ENCODE measurements around the gene PRR5. TPM values are rescaled to one million over a fixed set of nuclear protein-coding genes. Genes with fewer than 3 reads are reported as not detected.

The PRR5 gene
- total RNA-seq, 1 donor from 2014 or later: 9.6 TPM

DNA sequence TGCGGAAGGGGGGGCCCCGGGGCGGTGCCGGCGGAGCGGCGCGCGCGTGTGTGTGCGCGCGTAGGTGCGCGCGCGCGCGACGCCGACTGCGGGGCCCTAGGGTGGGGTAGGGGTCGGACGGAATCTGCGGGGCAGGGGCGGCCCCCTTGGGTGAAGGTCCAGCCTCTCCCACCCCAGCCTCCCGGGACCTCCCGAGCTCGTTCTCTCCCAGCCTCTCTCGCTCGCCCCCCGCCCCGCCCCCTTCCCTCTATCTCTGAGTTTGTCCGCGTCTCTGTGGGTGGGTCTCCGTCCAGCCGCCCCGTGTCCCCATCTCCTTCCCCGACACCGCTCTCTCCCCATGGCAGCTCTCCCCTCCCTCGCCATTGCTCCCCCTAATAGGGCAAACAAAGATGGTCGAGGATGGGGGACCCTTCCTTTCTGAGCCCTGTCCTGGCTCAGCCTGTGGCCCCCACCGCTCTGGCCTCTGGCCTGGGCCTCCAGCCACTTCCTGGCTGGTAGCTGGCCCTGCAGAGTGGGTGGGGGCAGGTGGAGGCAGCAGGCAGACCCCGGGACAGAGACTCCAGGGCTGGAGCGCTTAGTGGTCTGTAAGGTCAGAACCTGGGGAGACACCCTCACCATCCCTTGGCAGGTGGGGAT, 33.0 kb upstream of the PRR5 start:
- Histone ChIP-seq H3K4me3 (peak overlapping the region; percentile 51), H3K9me3 (no peaks in the 10 kb centered on the region), H3K4me1 (peaks cover 32% of the 10 kb centered on the region), H3K27ac (no peak overlapping the region), H3K27me3 (ENCODE audit: low read depth) (peaks cover 26% of the 10 kb centered on the region), H3K36me3 (no peaks in the 10 kb centered on the region)
- intact Hi-C loops (cut with DNase I): no loop called here
- no peak for DNase-seq
- TF ChIP-seq, protein P1, sequence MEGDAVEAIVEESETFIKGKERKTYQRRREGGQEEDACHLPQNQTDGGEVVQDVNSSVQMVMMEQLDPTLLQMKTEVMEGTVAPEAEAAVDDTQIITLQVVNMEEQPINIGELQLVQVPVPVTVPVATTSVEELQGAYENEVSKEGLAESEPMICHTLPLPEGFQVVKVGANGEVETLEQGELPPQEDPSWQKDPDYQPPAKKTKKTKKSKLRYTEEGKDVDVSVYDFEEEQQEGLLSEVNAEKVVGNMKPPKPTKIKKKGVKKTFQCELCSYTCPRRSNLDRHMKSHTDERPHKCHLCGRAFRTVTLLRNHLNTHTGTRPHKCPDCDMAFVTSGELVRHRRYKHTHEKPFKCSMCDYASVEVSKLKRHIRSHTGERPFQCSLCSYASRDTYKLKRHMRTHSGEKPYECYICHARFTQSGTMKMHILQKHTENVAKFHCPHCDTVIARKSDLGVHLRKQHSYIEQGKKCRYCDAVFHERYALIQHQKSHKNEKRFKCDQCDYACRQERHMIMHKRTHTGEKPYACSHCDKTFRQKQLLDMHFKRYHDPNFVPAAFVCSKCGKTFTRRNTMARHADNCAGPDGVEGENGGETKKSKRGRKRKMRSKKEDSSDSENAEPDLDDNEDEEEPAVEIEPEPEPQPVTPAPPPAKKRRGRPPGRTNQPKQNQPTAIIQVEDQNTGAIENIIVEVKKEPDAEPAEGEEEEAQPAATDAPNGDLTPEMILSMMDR (IDR thresholded peaks at IDR 0.05): no peak
- ATAC-seq: no peak

DNA sequence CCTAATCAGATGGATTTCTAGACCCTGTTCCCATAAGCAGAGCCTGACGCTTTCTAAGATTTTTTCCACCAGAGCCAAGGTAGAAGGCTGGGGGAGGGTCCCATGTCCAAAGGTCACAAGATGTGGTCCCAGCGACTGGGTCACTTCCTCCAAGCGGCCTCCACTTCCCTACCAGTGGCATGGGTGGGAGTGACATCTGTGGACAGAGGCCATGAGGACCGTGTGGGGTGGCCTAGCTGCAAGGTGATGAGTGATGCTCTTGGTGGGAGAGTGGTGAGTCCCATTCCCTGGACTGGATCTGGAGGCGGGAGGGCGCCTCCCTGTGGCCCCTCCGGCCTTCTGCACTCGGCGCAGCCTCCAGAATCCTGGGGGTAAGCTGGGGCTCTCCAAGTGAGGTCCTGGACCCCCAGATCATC, 32.4 kb upstream of the PRR5 start:
- H3K9me3 ChIP-seq: no peaks in the 10 kb centered on the region
- H3K27ac ChIP-seq: no peak overlapping the region
- ATAC-seq (no peak), DNase-seq (no peak)
- intact Hi-C loops (cut with DNase I): no loop called here
- H3K4me3 ChIP-seq: peak overlapping the region; percentile 51
- peaks cover 26% of the 10 kb centered on the region for H3K4me1 ChIP-seq
- peaks cover 26% of the 10 kb centered on the region for H3K27me3 ChIP-seq (ENCODE audit: low read depth)
- TF ChIP-seq, protein P1 (IDR thresholded peaks at IDR 0.05): no peak
- no peaks in the 10 kb centered on the region for H3K36me3 ChIP-seq

DNA sequence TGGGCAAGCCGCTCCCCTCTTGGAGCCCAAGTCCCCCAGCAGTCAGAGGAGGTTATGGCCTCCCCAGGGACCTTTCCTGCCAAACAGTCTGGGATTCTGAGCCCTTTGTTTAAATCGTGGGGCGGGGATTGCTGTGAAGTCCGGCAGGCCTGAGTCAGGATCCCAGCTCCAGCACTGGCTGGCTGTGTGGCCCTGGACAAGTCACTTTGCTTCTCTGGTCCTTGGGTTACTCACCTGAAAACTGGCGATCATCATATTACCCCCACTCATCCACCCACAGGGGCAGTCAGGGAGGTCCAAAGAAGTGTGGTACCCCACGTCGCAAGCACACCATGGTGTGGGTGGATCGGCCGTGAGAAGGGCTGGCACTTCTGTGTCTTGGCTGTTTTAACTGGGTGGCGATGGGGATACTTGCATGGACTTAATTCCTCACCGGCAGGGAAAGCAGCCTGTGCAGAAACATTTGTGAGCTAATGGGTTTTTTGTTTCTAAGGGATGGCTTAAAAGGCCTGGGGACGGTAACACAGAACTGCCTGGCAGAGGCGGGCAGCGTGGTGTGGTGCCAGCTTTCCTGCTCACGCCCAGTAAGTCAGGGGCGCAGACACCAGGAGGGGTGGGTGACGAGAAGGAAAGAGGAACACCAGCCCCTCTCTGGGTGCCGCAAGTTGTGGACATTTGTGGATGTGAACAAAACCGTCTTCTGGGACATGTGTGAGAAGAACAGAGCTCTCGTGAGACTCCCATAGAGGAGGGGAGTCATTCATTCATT, 31.6 kb upstream of the PRR5 start:
- H3K4me1 ChIP-seq: peaks cover 18% of the 10 kb centered on the region
- H3K27ac ChIP-seq: no peak overlapping the region

DNA sequence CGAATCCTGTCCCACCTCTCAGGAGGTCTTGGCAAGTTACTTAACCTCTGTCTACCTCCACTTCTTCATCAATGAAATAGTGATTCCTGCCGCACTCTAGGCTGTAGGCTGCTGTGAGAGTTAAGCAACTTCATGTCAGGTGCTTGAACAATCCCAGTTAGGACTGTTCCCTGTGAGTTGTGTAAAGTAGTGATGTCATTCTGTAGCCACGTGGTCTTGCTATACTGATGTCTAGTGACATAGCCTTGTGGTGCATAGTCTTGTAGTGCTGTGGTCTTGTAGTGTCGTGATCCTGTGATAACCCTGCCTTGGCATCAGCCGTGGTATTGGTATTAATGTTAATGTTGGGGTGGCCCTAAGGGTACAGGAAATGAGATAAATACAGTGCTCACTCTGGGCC, 30.3 kb upstream of the PRR5 start:
- Histone ChIP-seq H3K27ac (no peak overlapping the region), H3K4me3 (no peak overlapping the region), H3K27me3 (ENCODE audit: low read depth) (peaks cover 30% of the 10 kb centered on the region), H3K9me3 (no peaks in the 10 kb centered on the region), H3K36me3 (no peaks in the 10 kb centered on the region), H3K4me1 (peaks cover 16% of the 10 kb centered on the region)
- intact Hi-C loops (cut with DNase I): no loop called here
- ATAC-seq (peak in 1 of 2 donors; percentile 25), DNase-seq (no peak)
- TF ChIP-seq, protein P1 (IDR thresholded peaks at IDR 0.05): no peak

More for the DNA sequence above, 31.6 kb upstream of the PRR5 start:
- TF ChIP-seq, protein P1 (IDR thresholded peaks at IDR 0.05): no peak
- Histone ChIP-seq H3K36me3 (no peaks in the 10 kb centered on the region), H3K9me3 (no peaks in the 10 kb centered on the region), H3K27me3 (ENCODE audit: low read depth) (peaks cover 26% of the 10 kb centered on the region), H3K4me3 (no peak overlapping the region)
- DNase-seq (no peak), ATAC-seq (no peak)
- intact Hi-C loops (cut with DNase I): no loop called here

DNA sequence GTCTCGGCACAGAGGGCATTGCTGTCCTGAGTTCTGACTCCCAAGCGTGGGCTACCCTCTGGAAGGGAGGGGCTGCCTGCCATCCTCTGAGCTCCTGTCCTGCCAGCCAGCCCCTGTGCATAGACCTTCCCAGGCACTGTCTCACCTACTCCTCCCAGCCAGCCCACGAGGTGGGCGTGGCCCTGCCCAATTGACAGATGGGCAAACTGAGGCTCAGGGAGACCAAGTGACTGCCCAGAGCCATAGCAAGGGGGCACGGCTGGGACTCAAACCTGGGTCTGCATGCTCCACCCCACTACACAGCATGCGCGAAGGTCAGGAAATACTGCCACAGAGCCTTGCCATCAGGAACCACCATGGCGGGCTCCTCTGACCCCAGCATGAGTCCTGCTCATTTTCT, 29.4 kb upstream of the PRR5 start:
- DNase-seq: no peak

More for the DNA sequence above, 29.4 kb upstream of the PRR5 start:
- Histone ChIP-seq H3K4me3 (no peak overlapping the region), H3K9me3 (no peaks in the 10 kb centered on the region), H3K27ac (no peak overlapping the region), H3K27me3 (ENCODE audit: low read depth) (peaks cover 39% of the 10 kb centered on the region), H3K36me3 (no peaks in the 10 kb centered on the region), H3K4me1 (peaks cover 11% of the 10 kb centered on the region)
- TF ChIP-seq, protein P1 (IDR thresholded peaks at IDR 0.05): no peak
- intact Hi-C loops (cut with DNase I): no loop called here
- ATAC-seq: no peak

All from lower lobe of right lung (tissue), 2 donors.